HG02885 (cell line): Measurements from ENCODE around the gene FEZF1.

Experiments used
- ATAC-seq: cut with Tn5 transposase; IDR thresholded peaks from one replicate; pipeline ENCODE4 v1.9.1; 2021; ENCODE audit warnings: mild to moderate bottlenecking; ENCODE audit not compliant: unreplicated experiment, poor library complexity

The FEZF1 gene

DNA sequence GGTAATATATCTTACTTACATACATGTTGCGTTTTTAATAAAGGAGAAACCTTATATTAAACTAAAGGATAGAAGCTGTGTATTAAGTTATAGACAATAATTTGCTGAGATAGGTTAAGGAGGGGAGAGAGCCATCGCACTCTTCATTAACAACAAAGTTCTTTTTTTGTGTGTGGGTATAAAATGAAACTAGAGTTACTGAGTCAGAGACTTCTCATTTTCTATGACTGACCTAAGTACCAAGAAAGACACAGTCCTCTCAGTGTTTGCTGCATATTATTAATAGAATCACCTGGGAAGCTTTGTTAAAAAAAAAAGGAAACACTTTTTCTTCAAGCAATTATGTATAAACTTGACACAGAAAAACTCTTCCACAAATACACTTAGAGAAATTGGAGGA, 31.4 kb downstream of the FEZF1 start:
- ATAC-seq = no peak

DNA sequence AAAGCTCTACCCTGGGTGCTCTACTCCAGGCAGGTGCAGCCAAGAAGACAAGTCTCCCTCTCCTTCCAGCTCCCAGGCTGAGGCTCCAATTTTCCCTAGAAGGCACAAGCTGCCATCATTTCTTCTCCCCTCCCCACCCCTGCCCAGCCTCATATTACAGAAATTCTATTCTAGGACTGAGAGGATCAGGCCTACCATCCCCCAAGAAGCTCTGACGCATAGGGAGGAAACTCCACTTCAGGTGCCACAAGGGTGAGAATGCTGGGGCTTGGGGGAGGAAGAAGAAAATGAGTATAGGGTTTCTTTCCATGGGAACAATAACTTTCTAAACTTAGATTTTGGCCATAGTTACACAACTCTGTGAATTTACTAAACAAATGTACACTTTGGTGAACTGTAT, 35.3 kb downstream of the FEZF1 start:
- no peak for ATAC-seq

DNA sequence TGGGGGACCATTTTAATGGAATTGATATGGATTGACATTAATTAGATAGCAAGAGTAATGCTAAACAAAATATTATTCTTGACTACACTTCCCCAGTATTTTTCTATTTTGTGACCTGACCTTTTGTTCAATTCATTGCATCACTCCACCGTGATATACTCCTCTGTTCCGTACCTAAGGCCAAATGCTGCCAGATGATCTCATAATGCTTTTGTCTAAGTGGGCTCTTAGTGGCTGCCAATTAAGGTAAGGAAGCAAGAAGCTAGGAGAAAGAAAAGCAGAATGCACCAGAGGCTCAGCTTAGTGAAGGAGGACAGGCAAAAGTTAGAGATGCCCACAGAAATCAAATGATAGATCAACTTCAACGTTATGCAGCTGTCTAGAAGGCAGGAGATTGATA, 36.4 kb downstream of the FEZF1 start:
- ATAC-seq = no peak

DNA sequence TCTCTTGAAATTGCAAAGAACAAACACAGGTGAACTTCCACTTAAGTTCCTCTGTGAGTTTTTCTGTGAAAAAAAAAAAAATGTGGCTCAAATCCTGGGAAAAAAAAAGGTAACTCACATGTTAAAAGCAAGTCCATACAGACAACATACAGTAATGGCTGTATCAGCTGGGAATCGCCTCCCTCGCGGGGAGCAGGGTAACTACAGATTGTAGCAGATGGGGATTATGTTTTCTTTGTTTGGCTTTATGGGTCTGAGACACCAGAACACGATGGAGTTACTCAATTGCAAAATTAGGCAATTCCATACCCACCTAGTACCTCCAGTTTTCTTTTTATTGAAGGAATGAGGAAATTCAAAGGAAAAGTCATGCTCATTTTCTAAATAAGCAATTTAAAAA, 42.3 kb downstream of the FEZF1 start:
- no peak for ATAC-seq

DNA sequence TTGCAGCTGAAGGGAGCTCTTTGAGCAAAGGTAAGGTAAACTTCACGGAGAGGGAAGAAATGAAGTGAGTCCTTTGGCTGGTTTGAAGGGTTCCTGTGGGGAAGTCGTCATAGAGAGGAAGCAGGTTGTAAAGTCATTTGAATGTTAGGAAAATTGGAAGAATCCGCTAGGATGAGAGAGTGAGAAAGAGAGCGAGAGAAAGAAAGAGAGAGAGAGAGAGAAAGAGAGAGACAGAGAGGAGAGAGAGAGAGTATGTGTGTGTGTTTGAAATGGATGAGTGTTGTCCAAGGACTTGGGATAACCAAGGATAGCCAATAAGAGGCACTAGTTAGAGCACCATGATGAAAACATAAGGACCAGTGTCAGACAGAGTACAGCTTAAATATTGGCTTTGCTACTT, 43.1 kb downstream of the FEZF1 start:
- no peak for ATAC-seq

DNA sequence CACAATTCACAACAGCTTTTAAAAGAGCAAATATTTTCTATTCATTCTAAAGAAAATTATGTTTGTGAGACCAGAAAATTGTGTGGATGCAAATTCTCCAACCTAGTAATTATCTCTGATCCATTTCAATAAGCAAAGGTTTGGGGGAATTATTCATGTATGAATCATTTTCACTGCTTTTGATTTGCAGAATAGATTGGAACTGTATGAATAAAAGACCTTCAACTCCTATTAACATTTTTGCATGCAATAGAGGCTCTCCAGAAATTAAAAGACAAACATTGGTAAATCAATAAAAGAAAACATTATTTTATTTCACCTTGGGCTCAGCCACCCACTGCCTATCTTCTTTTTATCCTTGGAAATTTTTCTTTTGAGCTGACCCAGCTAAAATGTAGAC, 43.5 kb downstream of the FEZF1 start:
- ATAC-seq = no peak

DNA sequence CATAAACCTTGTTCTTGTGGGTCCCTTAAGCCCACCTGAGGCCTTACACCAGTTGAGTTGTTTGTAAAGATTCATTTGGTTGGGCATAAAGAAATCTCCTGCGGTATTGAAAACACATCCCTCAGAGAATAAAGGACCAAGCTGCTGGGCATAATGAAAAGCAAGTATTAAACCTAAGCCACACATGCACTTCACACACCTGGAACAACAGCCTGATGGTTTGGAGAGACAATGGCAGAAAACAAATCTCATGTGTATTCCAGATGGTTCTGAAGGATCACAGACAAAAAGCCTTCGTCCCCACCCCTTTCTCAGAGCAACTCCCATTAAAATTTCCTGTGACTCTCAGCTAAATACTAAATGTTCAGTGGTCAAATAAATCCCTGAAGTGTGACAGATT, 44.2 kb downstream of the FEZF1 start:
- no peak for ATAC-seq

DNA sequence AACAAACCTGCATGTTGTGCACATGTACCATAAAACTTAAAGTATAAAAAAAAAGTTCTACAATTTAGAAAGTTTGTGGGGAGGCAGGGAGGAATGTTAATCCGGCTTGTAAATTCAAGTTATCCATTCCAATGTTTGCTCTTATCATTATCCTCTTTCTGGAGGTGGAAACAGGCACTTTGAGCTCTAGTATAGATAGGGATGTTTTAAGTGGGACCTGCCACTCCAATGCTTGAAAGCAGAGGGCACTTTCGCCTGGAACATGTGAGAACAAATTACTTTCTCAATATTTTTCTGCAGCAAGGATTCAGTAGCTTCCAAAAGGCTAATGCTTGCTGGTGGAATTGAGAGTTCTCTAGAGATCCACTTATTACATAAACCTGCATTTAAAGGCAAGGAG, 45.6 kb downstream of the FEZF1 start:
- ATAC-seq = no peak

DNA sequence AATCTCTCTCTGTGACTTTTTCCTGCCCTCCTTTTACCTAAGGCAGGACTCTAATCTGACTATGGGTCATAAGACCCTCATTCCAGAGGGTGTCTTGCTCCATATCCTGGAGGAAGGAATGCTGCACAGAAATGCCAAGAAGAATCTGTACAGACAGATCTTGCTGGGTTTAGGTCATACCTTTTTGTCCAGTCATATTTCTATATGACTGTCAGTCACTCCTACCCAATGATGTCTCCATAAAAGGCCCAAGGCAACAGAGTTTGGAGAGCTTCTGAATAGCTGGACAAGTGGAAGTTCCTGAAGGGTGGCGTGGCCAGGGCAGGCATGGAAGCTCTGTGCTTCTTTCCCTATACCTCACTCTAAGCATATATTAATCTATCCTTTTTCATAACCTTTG, 47.5 kb downstream of the FEZF1 start:
- ATAC-seq = no peak

DNA sequence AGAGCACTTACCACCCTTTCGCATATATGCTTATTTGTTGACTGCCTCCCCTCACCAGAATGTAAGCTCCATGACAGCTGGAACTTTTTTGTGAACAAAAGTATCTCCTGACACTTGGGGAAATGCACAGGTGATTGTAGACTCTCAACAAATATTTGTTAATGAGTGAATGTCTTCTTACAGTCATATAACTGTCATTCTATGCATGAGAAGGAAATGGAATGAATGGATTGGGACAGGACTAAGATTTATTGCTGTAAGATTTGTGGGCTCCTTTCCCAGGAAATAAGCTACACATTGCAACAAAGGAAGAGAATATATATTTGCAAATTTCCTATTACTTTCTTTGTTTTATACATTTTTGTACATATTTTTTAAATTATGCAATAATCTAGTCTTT, 48.5 kb downstream of the FEZF1 start:
- ATAC-seq = no peak

DNA sequence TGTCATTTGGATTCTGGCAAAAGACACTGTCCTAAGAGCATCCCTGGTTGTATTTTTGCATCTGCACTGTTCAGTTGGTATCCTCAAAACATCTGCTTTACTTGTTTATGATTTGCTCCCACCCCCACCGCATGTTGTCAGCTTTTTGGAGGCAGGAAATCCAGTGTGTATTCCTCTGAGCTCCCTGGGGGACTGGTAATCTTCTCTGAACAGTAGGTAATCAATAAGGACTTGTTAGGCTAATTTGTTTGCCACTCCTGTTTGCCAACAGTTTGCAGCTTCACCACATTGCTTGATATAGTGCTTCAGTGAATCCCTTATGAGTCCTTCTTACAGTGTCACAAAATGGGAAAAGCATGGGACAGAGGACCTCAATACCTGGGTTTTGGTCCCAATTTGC, 49.1 kb downstream of the FEZF1 start:
- no peak for ATAC-seq
